ENCODE measurements around the gene ATOH1.

The ATOH1 gene

GRCh38 chr4:93835929-93836328, 7.4 kb downstream of the ATOH1 start:
- no peak for DNase-seq

DNA sequence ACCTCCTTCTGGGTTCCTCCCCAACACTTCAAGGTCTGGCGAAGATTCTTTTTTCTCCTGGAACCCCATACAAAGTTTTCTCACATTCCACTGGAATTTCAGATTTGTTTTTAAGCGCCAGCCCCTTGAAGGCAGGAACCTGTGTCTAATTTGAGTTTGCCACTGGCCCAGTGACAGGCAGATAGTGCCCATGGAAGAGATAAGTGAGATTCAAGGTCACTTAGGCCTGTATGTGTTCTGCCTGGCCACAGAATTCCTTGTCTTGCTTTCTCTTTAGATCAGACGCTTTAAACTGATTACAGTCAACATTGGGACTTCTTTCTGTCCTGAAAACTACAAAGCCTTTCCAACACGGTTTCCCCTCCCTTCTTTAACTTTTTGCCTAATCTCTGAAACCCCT, 11.2 kb downstream of the ATOH1 start:
- DNase-seq = no peak

GRCh38 chr4:93841803-93842345, 13.3 kb downstream of the ATOH1 start:
- no peak for DNase-seq

- no peak for DNase-seq
Observed at GRCh38 chr4:93842601-93843252, 14.2 kb downstream of the ATOH1 start.

DNA sequence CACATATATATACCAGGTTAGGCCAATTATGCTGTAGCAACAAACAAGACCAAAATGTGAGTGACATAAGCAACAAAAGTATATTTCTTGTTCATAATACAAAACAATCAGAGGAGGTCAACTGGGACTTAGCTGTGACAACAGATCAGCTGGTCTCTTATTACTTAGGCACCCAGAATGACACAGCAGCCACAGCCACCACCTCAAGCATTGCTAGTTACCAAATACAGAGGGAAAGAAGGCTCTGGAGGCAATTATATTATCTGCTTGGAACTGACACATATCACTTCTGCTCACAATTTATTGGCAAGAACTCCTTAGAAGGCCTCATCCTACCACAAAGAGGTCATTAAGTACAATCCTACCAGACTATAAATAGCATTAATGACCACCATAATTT, 15.2 kb downstream of the ATOH1 start:
- DNase-seq = no peak

GRCh38 chr4:93852680-93853079, 24.1 kb downstream of the ATOH1 start:
- no peak for DNase-seq

- DNase-seq = no peak
Observed at GRCh38 chr4:93855926-93856325, 27.4 kb downstream of the ATOH1 start.

DNA sequence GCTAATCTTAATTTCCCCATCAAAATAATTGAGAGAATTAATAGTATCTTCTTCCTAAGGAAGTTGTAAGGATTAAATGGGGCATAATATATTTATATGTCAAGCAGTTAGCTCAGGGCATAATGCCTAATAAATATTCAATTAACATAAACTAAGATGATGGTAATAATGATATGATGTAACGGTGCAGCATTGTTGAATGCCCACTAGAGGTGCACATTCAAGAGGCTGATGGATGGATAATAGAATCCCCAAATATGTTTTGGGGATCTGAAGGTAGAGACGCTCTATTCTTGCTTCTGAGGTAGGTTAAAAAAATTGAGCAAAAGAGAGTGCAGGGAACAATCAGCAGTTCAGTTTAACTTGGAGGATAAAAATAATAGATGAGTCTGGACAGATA, 37.1 kb downstream of the ATOH1 start:
- DNase-seq = no peak

- DNase-seq = no peak
Observed at GRCh38 chr4:93867416-93868001, 39.0 kb downstream of the ATOH1 start.

DNA sequence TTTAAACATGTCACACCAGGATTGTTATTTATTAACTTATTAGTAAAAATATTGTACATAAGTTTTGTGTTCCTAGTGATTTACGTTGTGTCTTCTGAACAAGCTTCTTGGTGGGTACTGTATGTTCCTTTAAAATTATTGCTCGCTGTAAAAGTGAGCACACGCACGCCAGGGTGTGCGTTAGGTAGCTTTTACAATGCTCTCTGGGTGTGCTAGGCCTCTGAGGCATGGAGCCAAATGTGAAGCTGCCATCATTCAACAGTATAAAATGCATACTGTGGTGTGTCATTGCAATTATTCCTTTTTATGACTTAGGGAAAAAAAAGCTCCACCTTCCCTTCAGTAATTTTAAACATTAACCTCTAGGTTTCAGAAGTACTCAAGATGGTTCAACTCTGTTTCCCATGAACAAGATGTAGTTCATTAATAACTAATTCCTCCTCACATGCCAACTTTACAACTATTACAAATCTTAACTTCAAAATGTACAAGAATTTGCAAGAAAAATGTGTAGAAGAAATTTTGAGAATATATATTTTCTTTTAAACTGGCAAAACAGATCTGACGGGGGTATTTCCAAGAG, 42.4 kb downstream of the ATOH1 start:
- no peak for DNase-seq

GRCh38 chr4:93876754-93877153, 48.2 kb downstream of the ATOH1 start:
- no peak for DNase-seq

DNA sequence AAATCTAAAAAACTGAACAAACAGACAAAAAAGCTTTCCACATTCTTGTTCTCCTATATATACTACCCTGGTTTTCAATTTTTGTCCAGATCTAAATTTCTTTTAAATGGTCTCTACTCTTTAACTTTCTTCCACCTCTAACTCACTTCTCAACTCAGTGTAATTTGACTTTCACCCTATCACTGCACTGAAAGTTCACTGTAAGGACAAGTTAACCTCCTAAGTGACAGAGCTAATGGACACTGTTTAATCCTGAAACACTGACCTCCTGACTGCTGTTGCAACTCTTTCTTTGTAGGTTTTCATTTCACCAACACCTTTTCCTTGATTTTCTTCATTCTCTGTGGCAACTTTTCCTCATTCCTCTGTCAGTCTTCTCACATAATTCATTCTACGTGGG, 50.0 kb downstream of the ATOH1 start:
- no peak for DNase-seq

- no peak for DNase-seq
Observed at GRCh38 chr4:93879919-93880318, 51.4 kb downstream of the ATOH1 start.

Data from activated CD4-positive, alpha-beta T cell treated with anti-CD3 and anti-CD28 coated beads, Interleukin-2, Interleukin-6, amounts not matched to agents 100 ng/mL and 50 ng/mL, durations not matched to agents 16 hours and 8 hours (primary cell).